GM12892 (cell line): ENCODE measurements around the gene KCNAB1. TPM values are rescaled to one million over a fixed set of nuclear protein-coding genes. Genes with fewer than 3 reads are reported as not detected.
"Not testable (repeated sequence)": the region's sequence is repeated elsewhere in the genome, so short reads cannot be mapped to it uniquely, and the experiment has no call there.

ENCODE experiments used
- DNase-seq: peaks from one replicate; pipeline ENCODE4 v3.0.0; 2011; ENCODE audit not compliant: insufficient read length
- FAIRE-seq: peaks from 2 replicates; lab custom pipeline; 2011; peaks lifted over from hg19 to GRCh38; lab: Jason Lieb, UNC
- POLR2A ChIP-seq: IDR thresholded peaks from 2 replicates; pipeline ENCODE4 v1.6.1; 2011; ENCODE audit warnings: low read depth, low read length, control low read depth
- POLR2AphosphoS5 ChIP-seq: IDR thresholded peaks from 2 replicates; pipeline ENCODE4 v1.6.1; 2011; ENCODE audit warnings: low read depth, low read length, control low read depth
- TAF1 ChIP-seq: IDR thresholded peaks from 2 replicates; pipeline ENCODE4 v1.6.1; 2011; ENCODE audit warnings: low read depth, mild to moderate bottlenecking, control low read depth, low read length, borderline replicate concordance
- polyA plus RNA-seq: library from polyadenylated mRNA; unstranded; fragments of >200 nt; gene quantifications from one replicate; pipeline ENCODE4 v1.2.1, GENCODE V29; 2012; ENCODE audit warnings: missing spikeins, inconsistent platforms; ENCODE audit not compliant: missing spikeins

The KCNAB1 gene
- polyA plus RNA-seq: 0.66 TPM

- no peak for TF ChIP-seq POLR2A
- no peak for TF ChIP-seq TAF1
- TF ChIP-seq POLR2AphosphoS5: no peak
- DNase-seq (no peak), FAIRE-seq (no peak)
Observed at GRCh38 chr3:156120528-156121251, at the start of gene KCNAB1. KCNAB1 (plus strand) TSS chr3:156120578.

- FAIRE-seq (peak; percentile 17), DNase-seq (no peak)
- no peak for TF ChIP-seq TAF1
- no peak for TF ChIP-seq POLR2A
- TF ChIP-seq POLR2AphosphoS5: no peak
Observed at GRCh38 chr3:156071031-156071430, 49.3 kb upstream of the KCNAB1 start.

GRCh38 chr3:156072950-156073657, 47.3 kb upstream of the KCNAB1 start:
- DNase-seq, FAIRE-seq: not testable (repeated sequence)

GRCh38 chr3:156090126-156090525, 30.3 kb upstream of the KCNAB1 start:
- FAIRE-seq (no peak), DNase-seq (no peak)
- TF ChIP-seq POLR2A: no peak
- TF ChIP-seq TAF1: no peak
- TF ChIP-seq POLR2AphosphoS5: no peak

GRCh38 chr3:156093964-156094363, 26.4 kb upstream of the KCNAB1 start:
- DNase-seq: no peak
- FAIRE-seq: no peak
- TF ChIP-seq POLR2AphosphoS5 (no peak), TAF1 (no peak), POLR2A (no peak)

- DNase-seq (no peak), FAIRE-seq (no peak)
- TF ChIP-seq TAF1: no peak
- TF ChIP-seq POLR2A: no peak
- TF ChIP-seq POLR2AphosphoS5: no peak
Observed at GRCh38 chr3:156094391-156094790, 26.0 kb upstream of the KCNAB1 start.

GRCh38 chr3:156095652-156096051, 24.7 kb upstream of the KCNAB1 start:
- not testable (repeated sequence) for DNase-seq, FAIRE-seq

GRCh38 chr3:156098437-156099035, 21.8 kb upstream of the KCNAB1 start:
- FAIRE-seq (no peak), DNase-seq (no peak)
- TF ChIP-seq TAF1 (no peak), POLR2AphosphoS5 (no peak)

GRCh38 chr3:156099348-156099747, 21.0 kb upstream of the KCNAB1 start:
- FAIRE-seq, DNase-seq: not testable (repeated sequence)

- not testable (repeated sequence) for FAIRE-seq, DNase-seq
Observed at GRCh38 chr3:156099984-156100383, 20.4 kb upstream of the KCNAB1 start.

- FAIRE-seq (no peak), DNase-seq (no peak)
- TF ChIP-seq POLR2AphosphoS5 (no peak), TAF1 (no peak), POLR2A (no peak)
Observed at GRCh38 chr3:156102267-156102931, 18.0 kb upstream of the KCNAB1 start.
